ENCODE data around the gene MYO18A.

Gene MYO18A

GRCh38 chr17:29071303-29071702 lies 108.9 kb downstream of the MYO18A start:
- no peak for TF ChIP-seq CTCF (IDR thresholded peaks at IDR 0.05)

- TF ChIP-seq CTCF (IDR thresholded peaks at IDR 0.05) = no peak
Observed at GRCh38 chr17:29070781-29071180, 109.4 kb downstream of the MYO18A start.

- TF ChIP-seq CTCF (IDR thresholded peaks at IDR 0.05) = no peak
Observed at GRCh38 chr17:29070308-29070707, 109.9 kb downstream of the MYO18A start.

GRCh38 chr17:29069526-29070041 lies 110.6 kb downstream of the MYO18A start:
- no peak for TF ChIP-seq CTCF (IDR thresholded peaks at IDR 0.05)

GRCh38 chr17:29068818-29069217 lies 111.4 kb downstream of the MYO18A start:
- TF ChIP-seq CTCF (IDR thresholded peaks at IDR 0.05) = no peak

GRCh38 chr17:29066606-29067005 lies 113.6 kb downstream of the MYO18A start:
- TF ChIP-seq CTCF (IDR thresholded peaks at IDR 0.05) = no peak

- TF ChIP-seq CTCF (IDR thresholded peaks at IDR 0.05) = no peak
Observed at GRCh38 chr17:29066047-29066446, 114.2 kb downstream of the MYO18A start.

GRCh38 chr17:29063992-29064391 lies 116.2 kb downstream of the MYO18A start:
- no peak for TF ChIP-seq CTCF (IDR thresholded peaks at IDR 0.05)

All from LNCAP (cell line).